ENCODE measurements around the gene ADGRG1. TPM values are rescaled to one million over a fixed set of nuclear protein-coding genes. Genes with fewer than 3 reads are reported as not detected.
A peak's percentile ranks its signal among the peaks of the same experiment; 100 is the strongest.

ADGRG1 gene
- total RNA-seq, 1 experiment from 2014 or later = 0.38 TPM

DNA sequence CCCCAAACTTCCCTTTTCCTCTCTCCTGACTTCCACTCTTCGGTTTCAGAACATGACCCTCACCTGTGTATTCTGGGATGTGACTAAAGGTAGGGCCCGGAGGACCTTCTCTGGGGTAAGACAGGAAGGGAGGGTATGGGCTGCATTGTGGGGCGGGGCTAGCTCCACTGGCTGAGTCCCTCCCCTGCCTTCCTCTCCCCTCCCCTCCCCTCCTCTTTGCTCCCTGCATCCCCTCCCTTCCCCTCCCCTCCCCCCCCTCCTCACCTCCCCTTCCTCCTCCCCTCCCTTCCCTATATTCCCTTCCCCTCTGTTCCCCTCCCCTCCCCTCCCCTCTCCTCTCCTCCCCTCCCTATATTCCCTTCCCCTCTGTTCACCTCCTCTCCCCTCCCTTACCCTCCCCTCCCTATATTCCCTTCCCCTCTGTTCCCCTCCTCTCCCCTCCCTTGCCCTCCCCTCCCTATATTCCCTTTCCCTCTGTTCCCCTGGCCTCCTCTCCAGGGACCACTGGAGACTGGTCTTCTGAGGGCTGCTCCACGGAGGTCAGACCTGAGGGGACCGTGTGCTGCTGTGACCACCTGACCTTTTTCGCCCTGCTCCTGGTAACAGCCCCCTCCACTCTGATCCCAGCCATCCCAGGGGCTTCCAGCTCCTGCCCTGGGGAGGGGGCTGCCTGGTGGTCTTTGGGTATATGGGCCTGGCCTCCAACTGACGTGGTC, 51.5 kb downstream of the ADGRG1 start:
- Histone ChIP-seq H3K27me3 (ENCODE audit: control insufficient read depth, insufficient read depth, low read length) (no peaks in the 10 kb centered on the region), H3K4me3 (ENCODE audit: insufficient read depth, low read depth, low read length) (no peak overlapping the region), H3K36me3 (replicated peaks; ENCODE audit: control insufficient read depth, insufficient read depth, low read length) (no peaks in the 10 kb centered on the region)
- DNase-seq = peak; percentile 76

DNA sequence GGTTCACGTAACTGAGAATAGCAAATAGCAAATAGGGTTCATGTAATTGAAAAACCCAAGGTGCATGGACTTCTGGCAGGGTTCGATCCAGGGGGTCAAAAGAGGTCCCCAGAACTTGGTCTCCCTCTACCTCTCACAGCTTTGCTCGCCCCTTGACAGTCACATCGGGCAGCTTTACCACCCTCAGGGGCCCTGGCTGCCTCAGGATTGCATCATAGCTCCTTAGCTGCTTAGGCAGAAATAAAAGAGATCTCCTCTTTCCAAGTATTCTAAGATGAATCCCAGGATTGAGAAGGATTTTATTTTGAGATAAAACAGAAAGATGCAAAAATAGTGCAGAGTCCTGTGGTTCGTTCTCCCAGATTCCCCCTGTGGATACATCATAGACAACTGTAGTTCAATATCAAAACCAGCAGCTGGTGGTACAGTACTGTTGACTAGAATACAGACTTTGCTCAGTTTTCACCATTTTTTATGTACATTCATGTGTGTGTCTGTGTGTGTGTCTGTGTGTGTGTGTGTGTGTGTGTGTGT, 52.5 kb downstream of the ADGRG1 start:
- Histone ChIP-seq H3K4me3 (ENCODE audit: insufficient read depth, low read depth, low read length) (no peak overlapping the region), H3K36me3 (replicated peaks; ENCODE audit: control insufficient read depth, insufficient read depth, low read length) (no peaks in the 10 kb centered on the region)
- DNase-seq = no peak

DNA sequence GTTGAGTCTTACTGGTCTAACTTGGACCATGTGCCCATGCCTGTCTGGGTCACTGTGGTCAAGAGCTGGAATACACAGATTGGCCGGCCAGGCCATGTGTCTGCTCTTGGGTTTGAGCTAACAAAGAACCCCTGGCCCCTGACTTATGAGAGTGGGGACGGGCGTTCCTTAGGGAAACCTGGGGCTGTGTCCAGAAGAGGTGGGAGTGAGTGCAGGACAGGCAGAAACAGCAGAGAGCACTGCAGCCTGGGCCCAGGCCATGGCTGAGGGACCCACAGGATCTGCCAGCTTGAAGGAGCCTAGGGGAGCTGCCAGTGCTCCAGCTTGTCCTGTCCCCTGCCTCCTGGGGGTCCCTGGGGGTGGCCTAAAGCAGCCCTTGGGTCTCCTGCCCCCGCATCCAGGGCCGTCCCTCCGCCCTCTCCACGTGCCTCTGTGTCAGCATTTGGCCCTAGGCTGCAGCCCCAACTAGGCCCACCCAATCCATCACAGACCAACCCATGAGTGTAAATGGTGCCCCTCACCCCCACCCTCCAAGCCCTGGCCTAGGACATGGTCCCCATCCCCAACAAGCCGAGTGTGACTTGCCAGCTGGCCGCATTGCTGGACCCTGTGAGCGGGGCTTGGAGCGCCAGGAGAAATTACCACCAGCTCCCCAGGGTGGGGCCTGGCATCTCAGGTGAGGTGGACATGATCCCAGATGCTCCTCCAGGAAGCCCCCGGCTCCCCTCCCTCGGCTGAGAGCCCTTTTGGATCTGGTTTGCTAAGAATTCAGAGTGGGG, 53.7 kb downstream of the ADGRG1 start:
- no peaks in the 10 kb centered on the region for H3K27me3 ChIP-seq (ENCODE audit: control insufficient read depth, insufficient read depth, low read length)
- no peak overlapping the region for H3K4me3 ChIP-seq (ENCODE audit: insufficient read depth, low read depth, low read length)
- DNase-seq = no peak
- H3K36me3 ChIP-seq (replicated peaks; ENCODE audit: control insufficient read depth, insufficient read depth, low read length) = no peaks in the 10 kb centered on the region

More for the DNA sequence above, 52.5 kb downstream of the ADGRG1 start:
- H3K27me3 ChIP-seq (ENCODE audit: control insufficient read depth, insufficient read depth, low read length) = no peaks in the 10 kb centered on the region

DNA sequence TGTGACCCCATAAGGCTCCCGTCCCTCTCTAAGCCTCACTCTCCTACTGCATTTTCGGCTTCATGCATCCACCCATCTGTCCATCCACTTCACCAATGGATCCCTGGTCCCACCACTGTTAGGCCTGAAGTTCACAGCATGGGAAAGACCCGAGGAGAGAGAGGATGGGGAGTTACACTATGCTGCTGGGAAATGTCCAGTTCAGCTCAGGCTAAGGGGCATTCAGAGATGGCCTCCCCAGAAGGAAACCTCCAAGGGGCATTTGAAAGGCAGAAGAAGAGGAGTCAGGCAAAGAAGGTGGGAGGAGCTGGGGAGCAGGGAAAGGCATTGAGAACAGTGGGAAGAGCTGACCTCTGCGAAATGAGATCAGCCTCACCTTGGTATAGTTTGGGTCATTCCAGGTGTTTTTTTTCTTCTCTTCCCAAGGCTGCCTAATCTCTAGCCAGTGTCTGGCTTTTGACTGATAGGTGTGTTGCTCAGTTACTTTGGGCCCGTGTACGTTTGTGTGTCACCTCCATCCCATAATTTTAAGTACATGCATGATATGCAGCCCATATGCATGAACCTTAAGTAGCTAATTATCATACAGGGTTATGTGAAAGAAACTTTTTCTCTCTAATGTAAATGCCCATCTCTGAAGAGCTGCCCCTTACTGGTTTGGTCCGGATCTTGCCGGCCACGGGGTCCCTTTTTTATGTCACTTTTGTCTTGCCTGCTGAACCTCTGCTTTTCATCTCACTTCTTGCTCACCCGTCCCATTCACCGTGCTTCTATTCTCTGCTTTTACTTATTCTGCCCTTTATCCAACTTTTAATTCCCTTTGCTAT, 54.6 kb downstream of the ADGRG1 start:
- H3K27me3 ChIP-seq (ENCODE audit: control insufficient read depth, insufficient read depth, low read length) = no peaks in the 10 kb centered on the region
- no peaks in the 10 kb centered on the region for H3K36me3 ChIP-seq (replicated peaks; ENCODE audit: control insufficient read depth, insufficient read depth, low read length)
- DNase-seq = no peak
- H3K4me3 ChIP-seq (ENCODE audit: insufficient read depth, low read depth, low read length) = no peak overlapping the region

DNA sequence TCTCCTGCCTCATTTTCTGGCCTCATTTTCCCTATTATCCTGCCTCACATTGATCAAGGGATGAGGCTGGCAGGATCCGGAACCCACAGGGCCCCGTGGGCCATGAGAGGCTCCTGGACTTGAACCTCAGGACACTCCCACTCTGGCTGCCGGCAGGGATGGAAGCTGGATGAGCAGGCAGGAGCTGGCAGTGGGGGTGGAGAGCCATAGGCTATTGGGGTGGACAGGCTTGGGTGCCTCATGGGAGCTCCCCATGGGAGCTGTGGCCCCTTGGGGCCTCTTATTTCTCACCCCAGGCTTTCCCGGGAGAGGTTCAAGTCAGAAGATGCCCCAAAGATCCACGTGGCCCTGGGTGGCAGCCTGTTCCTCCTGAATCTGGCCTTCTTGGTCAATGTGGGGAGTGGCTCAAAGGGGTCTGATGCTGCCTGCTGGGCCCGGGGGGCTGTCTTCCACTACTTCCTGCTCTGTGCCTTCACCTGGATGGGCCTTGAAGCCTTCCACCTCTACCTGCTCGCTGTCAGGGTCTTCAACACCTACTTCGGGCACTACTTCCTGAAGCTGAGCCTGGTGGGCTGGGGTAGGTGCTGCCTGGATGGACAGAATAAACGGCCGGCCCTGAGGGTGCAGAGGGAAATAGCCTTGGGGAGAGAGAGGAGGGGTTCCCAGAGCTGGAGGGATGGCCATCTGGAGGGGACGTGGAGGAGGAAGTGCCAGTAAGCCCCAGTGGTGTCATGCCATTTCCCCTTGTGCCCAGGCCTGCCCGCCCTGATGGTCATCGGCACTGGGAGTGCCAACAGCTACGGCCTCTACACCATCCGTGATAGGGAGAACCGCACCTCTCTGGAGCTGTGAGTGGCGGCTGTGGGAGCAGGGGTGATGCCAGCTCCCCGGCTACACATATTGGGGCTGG, 55.5 kb downstream of the ADGRG1 start:
- no peak for DNase-seq
- H3K4me3 ChIP-seq (ENCODE audit: insufficient read depth, low read depth, low read length) = no peak overlapping the region
- H3K36me3 ChIP-seq (replicated peaks; ENCODE audit: control insufficient read depth, insufficient read depth, low read length) = no peaks in the 10 kb centered on the region
- H3K27me3 ChIP-seq (ENCODE audit: control insufficient read depth, insufficient read depth, low read length) = no peaks in the 10 kb centered on the region

DNA sequence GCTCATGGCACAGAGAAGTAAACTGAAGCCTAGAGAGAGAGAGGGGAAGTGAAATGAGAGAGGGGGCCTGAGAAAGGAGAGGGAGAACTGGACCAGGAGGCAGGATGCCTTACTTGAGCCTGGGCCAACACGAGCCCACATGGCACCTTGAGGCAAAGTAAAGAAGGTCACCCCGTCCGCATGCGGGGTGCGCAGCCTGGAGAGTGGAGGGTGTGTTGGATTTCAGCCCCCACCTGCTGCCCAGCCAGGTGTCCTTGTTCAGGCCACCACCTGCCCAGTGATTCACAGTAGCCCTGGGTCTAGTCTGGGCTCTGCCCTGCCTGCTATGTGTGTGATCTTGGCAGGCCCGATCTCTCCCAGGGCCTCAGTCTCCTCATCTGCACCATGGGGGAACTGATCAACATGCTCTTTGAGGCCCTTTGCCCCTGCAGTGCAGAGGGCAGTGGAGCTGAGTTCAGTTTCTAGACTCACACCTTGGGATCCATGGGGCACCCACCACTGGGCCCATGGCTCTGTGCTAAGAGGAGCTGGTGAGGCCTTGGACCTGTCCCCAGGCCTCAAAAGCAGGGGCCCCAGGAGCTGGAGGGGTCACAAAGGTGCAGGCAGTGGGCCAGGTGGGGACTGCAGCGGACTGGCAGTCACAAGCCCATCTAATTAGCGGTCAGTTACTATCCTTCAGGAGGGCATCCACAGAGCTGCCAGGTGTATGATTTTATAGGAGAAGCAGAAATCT, 56.4 kb downstream of the ADGRG1 start:
- no peaks in the 10 kb centered on the region for H3K36me3 ChIP-seq (replicated peaks; ENCODE audit: control insufficient read depth, insufficient read depth, low read length)
- no peak for DNase-seq
- H3K27me3 ChIP-seq (ENCODE audit: control insufficient read depth, insufficient read depth, low read length) = no peaks in the 10 kb centered on the region
- no peak overlapping the region for H3K4me3 ChIP-seq (ENCODE audit: insufficient read depth, low read depth, low read length)

DNA sequence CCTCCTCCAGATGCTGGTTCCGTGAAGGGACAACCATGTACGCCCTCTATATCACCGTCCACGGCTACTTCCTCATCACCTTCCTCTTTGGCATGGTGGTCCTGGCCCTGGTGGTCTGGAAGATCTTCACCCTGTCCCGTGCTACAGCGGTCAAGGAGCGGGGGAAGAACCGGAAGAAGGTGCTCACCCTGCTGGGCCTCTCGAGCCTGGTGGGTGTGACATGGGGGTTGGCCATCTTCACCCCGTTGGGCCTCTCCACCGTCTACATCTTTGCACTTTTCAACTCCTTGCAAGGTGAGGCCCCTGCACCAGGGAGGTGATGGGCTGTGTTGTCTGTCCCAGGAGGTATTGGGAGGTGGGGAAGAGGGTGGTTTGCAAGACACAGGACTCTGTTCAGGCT, 57.2 kb downstream of the ADGRG1 start:
- Histone ChIP-seq H3K36me3 (replicated peaks; ENCODE audit: control insufficient read depth, insufficient read depth, low read length) (no peaks in the 10 kb centered on the region), H3K27me3 (ENCODE audit: control insufficient read depth, insufficient read depth, low read length) (no peaks in the 10 kb centered on the region), H3K4me3 (ENCODE audit: insufficient read depth, low read depth, low read length) (no peak overlapping the region)
- DNase-seq = no peak

DNA sequence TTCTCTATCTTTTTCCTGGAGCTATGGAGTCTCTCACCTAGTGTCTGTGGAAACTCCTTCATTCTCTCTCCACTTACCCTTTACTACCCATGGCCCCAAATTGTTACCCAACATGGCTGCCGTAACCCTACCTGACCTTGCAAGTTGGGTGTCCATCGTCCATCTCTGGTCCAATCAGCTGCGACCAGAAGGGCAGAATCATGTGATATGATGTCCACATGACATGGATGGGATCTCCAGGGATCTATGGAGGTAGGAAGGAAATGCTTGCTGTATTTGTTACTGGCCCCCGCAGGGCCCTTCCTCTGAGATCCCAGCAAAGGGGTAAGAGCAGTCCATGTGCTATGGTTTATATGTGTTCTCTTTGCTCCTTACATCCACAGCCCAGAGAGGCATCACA, 58.1 kb downstream of the ADGRG1 start:
- peak; percentile 23 for DNase-seq
- Histone ChIP-seq H3K27me3 (ENCODE audit: control insufficient read depth, insufficient read depth, low read length) (no peaks in the 10 kb centered on the region), H3K4me3 (ENCODE audit: insufficient read depth, low read depth, low read length) (no peak overlapping the region), H3K36me3 (replicated peaks; ENCODE audit: control insufficient read depth, insufficient read depth, low read length) (no peaks in the 10 kb centered on the region)

DNA sequence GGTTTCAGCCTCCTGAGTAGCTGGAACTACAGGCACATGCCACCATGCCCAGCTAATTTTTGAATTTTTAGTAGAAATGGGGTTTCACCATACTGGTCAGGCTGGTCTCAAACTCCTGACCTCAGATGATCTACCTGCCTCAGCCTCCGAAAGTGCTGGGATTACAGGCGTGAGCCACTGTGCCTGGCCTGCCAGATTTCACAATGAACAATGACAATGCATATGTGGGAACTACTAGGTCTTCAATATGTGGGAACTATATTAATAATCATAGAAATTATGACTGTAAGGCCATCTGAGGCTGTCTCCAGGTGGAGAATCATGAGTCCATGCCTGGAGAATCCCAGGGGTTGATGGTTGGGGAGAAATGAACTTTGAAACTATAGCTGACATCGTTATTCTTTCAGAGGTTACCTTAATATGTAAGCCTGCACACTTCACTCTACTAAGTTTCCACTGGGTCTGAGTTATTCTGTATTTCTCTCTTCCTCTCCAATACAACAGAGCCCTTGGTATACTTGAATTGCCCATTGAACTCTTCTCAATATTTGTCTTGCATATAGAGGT, 59.0 kb downstream of the ADGRG1 start:
- DNase-seq = no peak
- H3K27me3 ChIP-seq (ENCODE audit: control insufficient read depth, insufficient read depth, low read length) = no peaks in the 10 kb centered on the region
- no peak overlapping the region for H3K4me3 ChIP-seq (ENCODE audit: insufficient read depth, low read depth, low read length)
- no peaks in the 10 kb centered on the region for H3K36me3 ChIP-seq (replicated peaks; ENCODE audit: control insufficient read depth, insufficient read depth, low read length)

DNA sequence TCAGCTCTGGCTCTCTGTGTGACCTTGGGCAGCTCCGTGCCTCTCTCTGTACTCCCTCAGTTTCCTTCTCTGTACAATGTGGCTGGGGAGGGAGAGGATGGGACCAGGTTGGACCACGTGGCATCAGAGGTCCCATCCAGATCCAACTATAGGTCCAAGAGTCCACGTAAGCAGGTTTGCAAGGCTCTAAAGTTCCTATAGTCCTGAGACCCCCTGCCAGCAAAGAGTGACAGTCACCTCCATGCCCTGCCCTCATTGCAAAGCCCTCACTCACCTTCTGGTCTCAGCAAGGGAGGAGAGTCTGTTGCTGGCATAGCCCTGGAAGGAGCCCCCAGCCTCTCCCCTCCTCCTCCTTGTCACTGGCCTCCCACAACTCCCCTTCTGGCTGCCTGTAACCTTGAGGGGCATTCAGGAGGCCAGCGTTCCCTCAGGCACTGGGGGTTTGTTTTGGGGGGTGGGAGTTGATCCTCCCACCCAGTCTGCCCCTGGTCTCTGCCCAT, 60.1 kb downstream of the ADGRG1 start:
- Histone ChIP-seq H3K27me3 (ENCODE audit: control insufficient read depth, insufficient read depth, low read length) (no peaks in the 10 kb centered on the region), H3K36me3 (replicated peaks; ENCODE audit: control insufficient read depth, insufficient read depth, low read length) (no peaks in the 10 kb centered on the region), H3K4me3 (ENCODE audit: insufficient read depth, low read depth, low read length) (no peak overlapping the region)
- DNase-seq = no peak

DNA sequence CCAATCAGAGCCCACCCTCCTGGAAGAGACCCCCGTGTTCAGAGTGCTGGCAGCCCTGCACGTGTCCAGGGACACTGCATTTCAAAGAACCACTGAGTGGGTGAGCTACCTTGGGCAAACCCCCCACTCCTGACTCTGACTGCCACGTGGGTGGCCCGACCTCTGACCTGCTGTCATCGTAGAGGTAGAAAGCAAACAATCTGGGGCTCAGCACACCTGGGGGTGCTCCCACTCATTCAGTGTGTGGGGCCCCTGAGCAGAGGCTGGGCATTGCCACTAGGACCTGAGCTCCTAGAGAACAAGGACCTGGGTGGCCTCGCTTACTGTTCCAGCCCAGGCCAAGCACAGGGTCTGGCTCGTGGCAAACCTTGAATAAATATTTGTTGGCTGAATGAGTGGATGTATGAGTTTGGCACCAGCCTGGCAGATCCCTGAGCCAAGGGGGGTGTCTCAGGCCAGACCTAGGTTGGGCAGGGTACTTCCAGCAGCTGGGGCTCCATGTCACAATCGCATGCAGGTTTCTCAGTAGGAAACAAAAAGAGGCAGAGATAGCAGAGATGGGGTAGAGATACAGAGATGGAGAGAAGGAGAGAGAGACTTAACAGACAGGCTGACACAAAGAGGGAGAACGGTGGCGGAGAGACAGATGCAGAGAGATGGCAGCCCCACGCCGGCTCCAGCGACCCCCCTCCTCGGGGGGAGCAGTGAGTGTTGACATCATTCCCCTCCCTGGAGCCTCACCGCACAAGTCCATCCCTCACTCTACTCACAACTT, 60.7 kb downstream of the ADGRG1 start:
- H3K27me3 ChIP-seq (ENCODE audit: control insufficient read depth, insufficient read depth, low read length) = no peaks in the 10 kb centered on the region
- H3K4me3 ChIP-seq (ENCODE audit: insufficient read depth, low read depth, low read length) = no peak overlapping the region
- no peak for DNase-seq
- no peaks in the 10 kb centered on the region for H3K36me3 ChIP-seq (replicated peaks; ENCODE audit: control insufficient read depth, insufficient read depth, low read length)

DNA sequence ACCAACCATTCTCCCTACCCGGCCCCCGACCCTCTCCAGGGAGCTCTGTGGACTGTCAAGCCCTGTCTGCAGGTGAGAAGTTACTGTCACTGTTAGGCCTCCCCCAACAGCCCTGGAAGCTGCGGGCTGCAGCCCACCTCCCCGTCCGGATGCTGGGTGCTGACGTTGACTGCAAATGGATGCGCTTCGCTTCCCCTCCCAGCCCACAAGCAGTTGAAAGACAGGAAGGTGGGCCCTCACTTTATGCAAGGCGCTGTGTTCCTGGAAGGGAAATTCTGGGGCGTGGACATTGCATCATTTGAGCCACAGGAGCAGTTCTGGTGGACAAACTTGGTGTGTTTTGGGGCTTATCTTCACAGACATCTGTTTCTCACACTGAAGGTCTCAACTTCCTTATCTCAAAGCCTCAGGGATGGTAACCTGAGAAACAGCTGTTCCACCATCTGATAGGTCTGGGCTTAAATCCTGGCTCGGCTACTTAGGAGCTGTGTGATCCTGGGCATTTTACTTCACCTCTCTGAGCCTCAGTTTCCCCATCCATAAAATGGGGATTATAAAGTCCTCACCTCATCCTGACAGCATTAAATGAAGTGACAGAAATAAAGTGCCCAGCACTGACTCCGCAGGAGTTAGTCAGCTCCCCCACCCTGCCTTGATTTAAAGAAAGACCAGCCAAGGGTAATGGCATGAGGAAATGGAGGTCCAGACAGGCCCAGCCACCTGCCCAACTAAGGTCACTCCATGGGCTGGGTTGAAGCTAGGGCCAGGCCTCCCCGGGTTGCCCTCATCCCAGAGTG, 61.5 kb downstream of the ADGRG1 start:
- Histone ChIP-seq H3K27me3 (ENCODE audit: control insufficient read depth, insufficient read depth, low read length) (no peaks in the 10 kb centered on the region), H3K36me3 (replicated peaks; ENCODE audit: control insufficient read depth, insufficient read depth, low read length) (no peaks in the 10 kb centered on the region), H3K4me3 (ENCODE audit: insufficient read depth, low read depth, low read length) (no peak overlapping the region)
- DNase-seq = peak; percentile 49

All from H7 (cell line).